Measurements from ENCODE around the gene FBLN5. TPM values are rescaled to one million over a fixed set of nuclear protein-coding genes. Genes with fewer than 3 reads are reported as not detected.
"Not testable (repeated sequence)": the region's sequence is repeated elsewhere in the genome, so short reads cannot be mapped to it uniquely, and the experiment has no call there.

FBLN5 gene
- total and polyA plus RNA-seq, 2 of the 4 experiments (the other 2 are of a cell fraction) = 10.6 to 76.4 TPM

- BruUV-seq (replicated peaks) = no TSS peak
- Histone ChIP-seq H3K4me2 (ENCODE audit: low read depth, low read length) (no peak overlapping the region), H3K4me3 (ENCODE audit: insufficient read depth, low read depth, low read length) (no peak overlapping the region), H3K4me1 (ENCODE audit: control insufficient read depth, insufficient read depth, low read length) (no peaks in the 10 kb centered on the region), H3K9me3 (ENCODE audit: control insufficient read depth, insufficient read depth, low read length) (no peaks in the 10 kb centered on the region), H3K14ac (replicated peaks; ENCODE audit: low read depth, low read length) (no peak overlapping the region), H2BK5ac (ENCODE audit: low read depth, low read length, poor library complexity, severe bottlenecking) (no peak overlapping the region), H3K18ac (ENCODE audit: low read depth, low read length) (no peak overlapping the region), H4K91ac (ENCODE audit: insufficient read depth, low read depth, low read length) (no peak overlapping the region), H3K23ac (ENCODE audit: low read depth, low read length) (no peak overlapping the region), H2BK20ac (ENCODE audit: low read depth, low read length) (no peak overlapping the region), H3K4ac (ENCODE audit: low read depth, low read length) (no peak overlapping the region), H2AFZ (replicated peaks; ENCODE audit: low read length, poor library complexity) (no peak overlapping the region), H4K20me1 (ENCODE audit: insufficient read depth, low read length) (no peaks in the 10 kb centered on the region), H3K56ac (ENCODE audit: extremely low read depth, insufficient read depth, low read length) (no peak overlapping the region), H4K5ac (ENCODE audit: low read depth, low read length) (no peak overlapping the region), H2AK5ac (ENCODE audit: low read depth, low read length) (no peak overlapping the region), H2BK120ac (ENCODE audit: low read depth, low read length) (no peak overlapping the region), H4K8ac (ENCODE audit: low read depth in 2 of 2, low read length in 2 of 2) (no peak overlapping the region), H3K9me1 (ENCODE audit: insufficient read depth, low read length) (no peaks in the 10 kb centered on the region), H3K36me3 (ENCODE audit: control insufficient read depth, insufficient read depth, low read length) (no peaks in the 10 kb centered on the region), H2BK15ac (ENCODE audit: low read depth, low read length) (no peak overlapping the region), H2AK9ac (replicated peaks; ENCODE audit: low read depth, low read length, poor library complexity) (no peak overlapping the region), H3K27me3 (ENCODE audit: control insufficient read depth, insufficient read depth, low read length) (peaks cover 2% of the 10 kb centered on the region), H3K9ac (ENCODE audit: low read depth, low read length) (no peak overlapping the region), H3K27ac (ENCODE audit: insufficient read depth, low read length) (no peak overlapping the region), H3K79me1 (ENCODE audit: low read depth in 1 of 2, low read length in 2 of 2) (no peaks in the 10 kb centered on the region)
- ChIA-PET POLR2A (ENCODE audit: unreplicated experiment) (no interaction called here), CTCF (no interaction called here)
- in situ Hi-C loops (cut with MboI; ENCODE audit: low sequenced_read_pairs) (no loop called here), intact Hi-C loops (cut with micrococcal nuclease) (no loop called here), dilution Hi-C loops (cut with HindIII; ENCODE audit: low sequenced_read_pairs, unreplicated experiment) (no loop called here)
- TF ChIP-seq BHLHE40 (IDR thresholded peaks at IDR 0.05; ENCODE audit: low read depth, low read length) (no peak), MXI1 (IDR thresholded peaks at IDR 0.05; ENCODE audit: borderline replicate concordance, low read depth, low read length) (no peak), ELK1 (IDR thresholded peaks at IDR 0.05; ENCODE audit: borderline replicate concordance, low read depth, low read length) (no peak), NFE2L2 (IDR thresholded peaks at IDR 0.05; ENCODE audit: low read depth, low read length) (no peak), RFX5 (IDR thresholded peaks at IDR 0.05; ENCODE audit: low read depth, low read length) (no peak), FOS (IDR thresholded peaks at IDR 0.05; ENCODE audit: low read depth, low read length) (no peak)
- no CpG with 5 or more reads among the region's 2 CpGs for WGBS, 2 experiments (ENCODE audit: extremely low coverage in 2 of 2, insufficient read length in 1 of 2)
- ATAC-seq (ENCODE audit: low read depth) (no peak), DNase-seq (no peak)
Measured at GRCh38 chr14:91845652-91846051, 101.8 kb downstream of the FBLN5 start.

DNA sequence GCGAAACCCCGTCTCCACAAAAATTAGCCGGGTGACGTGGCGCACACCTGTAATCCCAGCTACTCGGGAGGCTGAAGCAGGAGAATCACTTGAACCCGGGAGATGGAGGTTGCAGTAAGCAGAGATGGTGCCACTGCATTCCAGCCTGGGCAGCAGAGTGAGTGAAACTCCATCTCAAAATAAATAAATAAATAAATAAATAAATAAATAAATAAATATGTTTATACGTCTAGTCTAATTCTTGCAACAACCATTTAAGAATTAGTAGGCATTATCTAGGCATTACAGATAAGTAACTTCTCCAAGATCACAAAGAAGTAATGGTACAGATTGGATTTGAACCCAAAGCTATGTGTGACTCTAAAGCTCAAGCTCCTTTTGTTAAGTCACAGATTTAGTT is 102.4 kb downstream of the FBLN5 start:
- DNase-seq; H3K27me3 ChIP-seq (ENCODE audit: control insufficient read depth, insufficient read depth, low read length); H4K20me1 ChIP-seq (ENCODE audit: insufficient read depth, low read length); H3K4me2 ChIP-seq (ENCODE audit: low read depth, low read length); H3K23ac ChIP-seq (ENCODE audit: low read depth, low read length); H3K27ac ChIP-seq (ENCODE audit: insufficient read depth, low read length); H3K9me1 ChIP-seq (ENCODE audit: insufficient read depth, low read length); in situ Hi-C loops (cut with MboI; ENCODE audit: low sequenced_read_pairs); dilution Hi-C loops (cut with HindIII; ENCODE audit: low sequenced_read_pairs, unreplicated experiment); H3K56ac ChIP-seq (ENCODE audit: extremely low read depth, insufficient read depth, low read length); H2BK15ac ChIP-seq (ENCODE audit: low read depth, low read length); H3K4me3 ChIP-seq (ENCODE audit: insufficient read depth, low read depth, low read length); POLR2A ChIA-PET (ENCODE audit: unreplicated experiment); H2BK5ac ChIP-seq (ENCODE audit: low read depth, low read length, poor library complexity, severe bottlenecking); H3K14ac ChIP-seq (replicated peaks; ENCODE audit: low read depth, low read length); H3K9ac ChIP-seq (ENCODE audit: low read depth, low read length); BruUV-seq (replicated peaks); ATAC-seq (ENCODE audit: low read depth); H3K36me3 ChIP-seq (ENCODE audit: control insufficient read depth, insufficient read depth, low read length); intact Hi-C loops (cut with micrococcal nuclease); CTCF ChIA-PET; H3K4me1 ChIP-seq (ENCODE audit: control insufficient read depth, insufficient read depth, low read length); H3K18ac ChIP-seq (ENCODE audit: low read depth, low read length); H3K9me3 ChIP-seq (ENCODE audit: control insufficient read depth, insufficient read depth, low read length); H2BK20ac ChIP-seq (ENCODE audit: low read depth, low read length); H4K91ac ChIP-seq (ENCODE audit: insufficient read depth, low read depth, low read length); H2AK5ac ChIP-seq (ENCODE audit: low read depth, low read length); H2AK9ac ChIP-seq (replicated peaks; ENCODE audit: low read depth, low read length, poor library complexity); H3K4ac ChIP-seq (ENCODE audit: low read depth, low read length); H2AFZ ChIP-seq (replicated peaks; ENCODE audit: low read length, poor library complexity); H2BK120ac ChIP-seq (ENCODE audit: low read depth, low read length); H3K79me1 ChIP-seq (ENCODE audit: low read depth in 1 of 2, low read length in 2 of 2); H4K8ac ChIP-seq (ENCODE audit: low read depth in 2 of 2, low read length in 2 of 2); H4K5ac ChIP-seq (ENCODE audit: low read depth, low read length): not testable (repeated sequence)
- no CpG with 5 or more reads among the region's 8 CpGs for WGBS, 2 experiments (ENCODE audit: extremely low coverage in 2 of 2, insufficient read length in 1 of 2)

Measured in IMR-90 (cell line).